ENCODE data around the gene CTSF. TPM values are rescaled to one million over a fixed set of nuclear protein-coding genes. Genes with fewer than 3 reads are reported as not detected.
"Not testable (repeated sequence)": the region's sequence is repeated elsewhere in the genome, so short reads cannot be mapped to it uniquely, and the experiment has no call there.

Gene CTSF
- total RNA-seq, 1 donor from 2014 or later, result 85.7 TPM

DNA sequence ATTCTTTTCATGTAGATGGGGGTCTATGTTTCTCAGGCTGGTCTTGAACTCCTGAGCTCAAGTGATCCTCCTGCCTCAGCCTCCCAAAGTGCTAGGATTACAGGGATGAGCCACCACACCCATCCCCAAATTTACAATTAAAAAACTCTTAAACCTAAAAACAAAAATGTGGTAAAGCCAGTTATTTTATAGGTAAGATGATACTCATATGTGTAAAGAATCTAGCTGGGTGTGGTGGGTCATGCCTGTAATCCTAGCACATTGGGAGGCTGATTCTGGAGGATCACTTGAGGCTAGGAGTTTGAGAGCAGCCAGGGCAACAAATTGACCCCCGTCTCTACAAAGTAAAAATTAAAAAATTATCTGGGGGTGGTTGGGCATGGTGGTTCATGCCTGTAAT is 44.1 kb upstream of the CTSF start:
- H3K9me3 ChIP-seq, result no peaks in the 10 kb centered on the region
- peaks cover 22% of the 10 kb centered on the region for H3K4me1 ChIP-seq
- no peak overlapping the region for H3K4me3 ChIP-seq
- intact Hi-C loops (cut with DNase I), result no loop called here
- H3K36me3 ChIP-seq, result no peaks in the 10 kb centered on the region
- TF ChIP-seq POLR2A (IDR thresholded peaks at IDR 0.05) (no peak), POLR2AphosphoS5 (IDR thresholded peaks at IDR 0.05; ENCODE audit: insufficient read depth in 1 of 2, low read depth in 1 of 2) (no peak)
- TF ChIP-seq, protein P1, sequence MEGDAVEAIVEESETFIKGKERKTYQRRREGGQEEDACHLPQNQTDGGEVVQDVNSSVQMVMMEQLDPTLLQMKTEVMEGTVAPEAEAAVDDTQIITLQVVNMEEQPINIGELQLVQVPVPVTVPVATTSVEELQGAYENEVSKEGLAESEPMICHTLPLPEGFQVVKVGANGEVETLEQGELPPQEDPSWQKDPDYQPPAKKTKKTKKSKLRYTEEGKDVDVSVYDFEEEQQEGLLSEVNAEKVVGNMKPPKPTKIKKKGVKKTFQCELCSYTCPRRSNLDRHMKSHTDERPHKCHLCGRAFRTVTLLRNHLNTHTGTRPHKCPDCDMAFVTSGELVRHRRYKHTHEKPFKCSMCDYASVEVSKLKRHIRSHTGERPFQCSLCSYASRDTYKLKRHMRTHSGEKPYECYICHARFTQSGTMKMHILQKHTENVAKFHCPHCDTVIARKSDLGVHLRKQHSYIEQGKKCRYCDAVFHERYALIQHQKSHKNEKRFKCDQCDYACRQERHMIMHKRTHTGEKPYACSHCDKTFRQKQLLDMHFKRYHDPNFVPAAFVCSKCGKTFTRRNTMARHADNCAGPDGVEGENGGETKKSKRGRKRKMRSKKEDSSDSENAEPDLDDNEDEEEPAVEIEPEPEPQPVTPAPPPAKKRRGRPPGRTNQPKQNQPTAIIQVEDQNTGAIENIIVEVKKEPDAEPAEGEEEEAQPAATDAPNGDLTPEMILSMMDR (IDR thresholded peaks at IDR 0.05), result no peak
- no peaks in the 10 kb centered on the region for H3K27me3 ChIP-seq
- no peak overlapping the region for H3K27ac ChIP-seq
- no peak for DNase-seq (ENCODE audit: extremely low spot score in 2 of 2)

DNA sequence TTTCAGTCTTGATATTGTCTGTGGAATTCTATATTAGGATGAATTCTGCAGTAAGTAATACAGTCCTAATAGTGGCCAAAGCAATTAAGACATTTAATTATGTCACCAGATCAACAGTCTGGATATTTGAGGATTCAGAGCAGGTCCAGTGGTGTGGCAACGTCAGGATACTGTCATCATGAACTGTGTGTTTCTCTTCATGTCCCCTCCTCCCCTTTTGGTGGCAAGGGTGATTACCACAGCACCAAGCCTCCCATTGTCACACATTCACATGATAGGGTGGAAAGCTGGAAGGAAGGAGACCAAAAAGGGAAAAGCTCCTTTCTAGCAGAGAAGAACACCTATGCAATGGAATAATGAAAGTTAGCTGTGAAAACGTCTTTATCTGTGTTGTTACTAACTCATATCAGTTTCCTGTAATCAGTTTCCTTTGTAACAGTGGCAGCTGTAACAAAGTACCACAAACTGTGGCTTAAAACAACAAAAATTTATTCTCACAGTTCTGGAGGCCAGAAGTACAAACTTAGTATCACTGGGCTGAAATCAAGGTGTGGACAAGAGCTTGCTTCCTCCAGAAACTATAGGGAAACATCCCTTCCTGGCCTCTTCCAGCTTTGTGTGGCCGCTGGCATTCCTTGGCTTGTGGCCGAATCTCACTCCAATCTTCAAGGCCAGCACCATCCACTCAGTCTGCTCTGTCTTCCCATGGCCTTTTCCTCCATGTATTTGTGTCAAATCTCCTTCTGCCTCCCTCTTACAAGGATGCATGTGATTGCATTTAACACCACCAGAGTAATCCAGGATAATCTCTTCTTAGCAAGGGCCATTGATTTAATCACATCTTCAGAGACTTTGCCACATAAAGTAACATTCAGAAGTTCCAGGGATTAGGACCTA is 41.6 kb upstream of the CTSF start:
- intact Hi-C loops (cut with DNase I), result no loop called here
- Histone ChIP-seq H3K4me1 (peaks cover 19% of the 10 kb centered on the region), H3K27ac (no peak overlapping the region), H3K27me3 (no peaks in the 10 kb centered on the region), H3K36me3 (peaks cover 0 to 8% of the 10 kb centered on the region in 2 donors), H3K9me3 (no peaks in the 10 kb centered on the region), H3K4me3 (no peak overlapping the region)
- DNase-seq (ENCODE audit: extremely low spot score in 2 of 2), result no peak
- TF ChIP-seq, protein P1 (IDR thresholded peaks at IDR 0.05), result no peak
- TF ChIP-seq POLR2A (IDR thresholded peaks at IDR 0.05), result no peak
- TF ChIP-seq POLR2AphosphoS5 (IDR thresholded peaks at IDR 0.05; ENCODE audit: insufficient read depth in 1 of 2, low read depth in 1 of 2), result no peak

DNA sequence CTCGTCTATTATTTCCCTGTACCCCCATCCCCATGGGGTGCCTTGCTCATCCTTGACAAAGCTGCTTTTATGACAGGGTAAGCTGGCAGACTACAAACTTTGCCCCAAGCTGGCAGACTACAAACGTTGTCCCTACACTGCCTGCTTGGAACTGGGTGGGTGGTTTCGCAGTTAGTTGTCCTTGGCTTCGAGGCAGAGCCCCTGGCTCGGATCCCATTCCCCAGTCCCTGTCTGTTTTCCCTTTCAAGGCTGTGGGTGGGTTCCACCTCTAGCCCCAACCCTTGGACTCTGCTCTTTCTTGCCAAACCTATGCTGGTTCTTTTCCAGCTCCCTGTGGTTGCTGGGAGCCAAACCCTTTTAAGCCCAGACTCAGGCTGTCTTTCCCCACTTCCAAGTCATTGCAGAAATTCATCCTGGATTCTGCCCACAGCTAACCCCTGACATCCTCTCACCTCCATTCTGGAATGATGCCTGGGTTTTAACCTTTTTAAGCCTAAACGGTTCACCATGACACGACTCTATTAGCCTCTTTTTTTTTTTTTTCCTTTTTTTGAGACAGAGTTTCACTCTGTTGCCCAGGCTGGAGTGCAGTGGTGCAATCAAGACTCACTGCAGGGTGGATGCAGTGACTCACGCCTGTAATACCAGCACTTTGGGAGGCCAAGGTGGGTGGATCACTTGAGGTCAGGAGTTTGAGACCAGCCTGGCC is 38.9 kb upstream of the CTSF start:
- no peaks in the 10 kb centered on the region for H3K27me3 ChIP-seq
- peaks cover 0 to 8% of the 10 kb centered on the region in 2 donors for H3K36me3 ChIP-seq
- H3K27ac ChIP-seq, result peak overlapping the region; percentile 43
- peaks cover 18% of the 10 kb centered on the region for H3K4me1 ChIP-seq
- H3K9me3 ChIP-seq, result no peaks in the 10 kb centered on the region
- intact Hi-C loops (cut with DNase I), result no loop called here
- H3K4me3 ChIP-seq, result no peak overlapping the region
- DNase-seq (ENCODE audit: extremely low spot score in 2 of 2), result no peak
- TF ChIP-seq, protein P1 (IDR thresholded peaks at IDR 0.05), result no peak
- TF ChIP-seq POLR2AphosphoS5 (IDR thresholded peaks at IDR 0.05; ENCODE audit: insufficient read depth in 1 of 2, low read depth in 1 of 2), result peak in 1 of 2 donors; percentile 13

DNA sequence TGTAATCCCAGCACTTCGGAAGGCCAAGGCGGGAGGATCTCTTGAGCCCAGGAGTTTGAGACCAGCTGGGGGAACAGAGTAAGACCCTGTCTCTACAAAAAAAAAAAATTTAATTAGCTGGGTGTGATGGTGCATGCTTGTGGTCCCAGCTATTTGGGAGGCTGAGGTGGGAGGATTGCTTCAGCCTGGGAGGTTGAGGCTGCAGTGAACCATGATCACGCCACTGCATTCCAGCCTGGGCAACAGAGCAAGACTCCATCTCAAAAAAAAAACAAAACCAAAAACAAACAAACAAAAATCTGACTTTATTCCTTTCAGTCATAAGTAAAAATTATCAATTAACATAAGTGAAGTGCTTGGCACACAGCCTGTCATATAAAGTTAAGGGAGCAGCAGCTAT is 38.2 kb upstream of the CTSF start:
- peak overlapping the region; percentile 43 for H3K27ac ChIP-seq
- H3K9me3 ChIP-seq; H3K4me3 ChIP-seq; H3K36me3 ChIP-seq; DNase-seq (ENCODE audit: extremely low spot score in 2 of 2); H3K27me3 ChIP-seq; intact Hi-C loops (cut with DNase I): not testable (repeated sequence)
- peaks cover 18% of the 10 kb centered on the region for H3K4me1 ChIP-seq

DNA sequence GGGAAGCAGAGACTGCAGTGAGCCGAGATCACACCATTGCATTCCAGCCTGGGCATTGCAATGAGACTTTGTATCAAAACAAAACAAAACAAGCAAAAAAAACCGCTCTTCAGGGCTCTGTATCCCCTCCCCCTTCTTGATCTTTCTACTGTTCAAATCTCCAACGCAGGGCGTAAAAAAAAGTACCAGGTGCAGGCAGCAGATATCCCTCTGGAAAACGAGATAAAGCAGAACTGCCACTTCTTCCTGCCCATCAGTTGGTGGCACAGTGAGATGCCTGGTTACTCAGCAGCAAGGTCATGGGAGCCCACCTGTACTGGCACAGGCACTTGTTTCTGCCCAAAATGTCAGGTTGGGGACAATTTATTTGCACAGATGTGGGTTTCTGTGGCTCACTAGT is 35.7 kb upstream of the CTSF start:
- Histone ChIP-seq H3K27ac (no peak overlapping the region), H3K4me1 (peaks cover 18% of the 10 kb centered on the region), H3K9me3 (no peaks in the 10 kb centered on the region), H3K4me3 (no peak overlapping the region), H3K36me3 (peaks cover 0 to 22% of the 10 kb centered on the region in 2 donors), H3K27me3 (no peaks in the 10 kb centered on the region)
- TF ChIP-seq, protein P1 (IDR thresholded peaks at IDR 0.05), result no peak
- TF ChIP-seq POLR2AphosphoS5 (IDR thresholded peaks at IDR 0.05; ENCODE audit: insufficient read depth in 1 of 2, low read depth in 1 of 2), result no peak
- no peak for TF ChIP-seq POLR2A (IDR thresholded peaks at IDR 0.05)
- DNase-seq (ENCODE audit: extremely low spot score in 2 of 2), result no peak
- intact Hi-C loops (cut with DNase I), result no loop called here
